IMR-90 (cell line): ENCODE data around the gene ATP5ME. TPM values are rescaled to one million over a fixed set of nuclear protein-coding genes. Genes with fewer than 3 reads are reported as not detected.

Source experiments
- ATAC-seq: fragments of 200-7000 bp; cut with Tn5 transposase; 2 replicates; pipeline ENCODE4 v1.9.1; 2020; ENCODE audit warnings: low read depth, mild to moderate bottlenecking, moderate library complexity
- BruUV-seq: library from RNA; stranded (reverse); fragments of 400-500 nt; replicated peaks from 2 replicates; lab custom pipeline; 2021; lab: Mats Ljungman, UMichigan
- CTCF ChIA-PET: fragments of 300-600 bp; formaldehyde crosslinking; extraction: SDS; loops from one replicate; lab custom pipeline; 2021; ENCODE audit warnings: antibody characterized with exemption; lab: Yijun Ruan, JAX
- POLR2A ChIA-PET: fragments of 300-600 bp; sonication (Branson Sonifier 250); formaldehyde crosslinking; loops from one replicate; lab custom pipeline; 2022; ENCODE audit warnings: antibody characterized with exemption; ENCODE audit not compliant: unreplicated experiment; lab: Charles Lee
- DNase-seq: peaks from one replicate; pipeline ENCODE4 v3.0.0; 2013
- H2AFZ ChIP-seq: replicated peaks from 2 replicates; pipeline ENCODE3; 2013; ENCODE audit warnings: low read length, mild to moderate bottlenecking; ENCODE audit not compliant: poor library complexity
- H2AK5ac ChIP-seq: 2 replicates; pipeline ENCODE4 v1.6.1; 2013; ENCODE audit warnings: low read depth, low read length, inconsistent platforms
- H2AK9ac ChIP-seq: replicated peaks from 2 replicates; pipeline ENCODE3; 2013; ENCODE audit warnings: mild to moderate bottlenecking, low read depth, low read length, moderate library complexity; ENCODE audit not compliant: poor library complexity
- H2BK120ac ChIP-seq: 2 replicates; pipeline ENCODE4 v1.6.1; 2013; ENCODE audit warnings: low read depth, low read length, inconsistent platforms
- H2BK15ac ChIP-seq: 3 replicates; pipeline ENCODE4 v1.6.1; 2013; ENCODE audit warnings: low read depth, low read length, inconsistent platforms
- H2BK20ac ChIP-seq: 2 replicates; pipeline ENCODE4 v1.6.1; 2013; ENCODE audit warnings: low read depth, mild to moderate bottlenecking, inconsistent platforms, low read length, moderate library complexity
- H2BK5ac ChIP-seq: 2 replicates; pipeline ENCODE4 v1.6.1; 2013; ENCODE audit warnings: mild to moderate bottlenecking, low read depth, low read length, inconsistent platforms; ENCODE audit not compliant: poor library complexity, severe bottlenecking
- H3K14ac ChIP-seq: replicated peaks from 2 replicates; pipeline ENCODE4 v1.6.1; 2013; ENCODE audit warnings: low read depth, low read length, inconsistent platforms
- H3K18ac ChIP-seq: 2 replicates; pipeline ENCODE4 v1.6.1; 2013; ENCODE audit warnings: low read depth, low read length, control low read depth
- H3K23ac ChIP-seq: 2 replicates; pipeline ENCODE4 v1.6.1; 2013; ENCODE audit warnings: low read depth, low read length, inconsistent platforms
- H3K27ac ChIP-seq: 2 replicates; pipeline ENCODE4 v1.5.1; 2013; ENCODE audit warnings: mild to moderate bottlenecking, control low read depth, low read length; ENCODE audit not compliant: insufficient read depth
- H3K27me3 ChIP-seq: 2 replicates; pipeline ENCODE4 v1.6.1; 2013; ENCODE audit warnings: low read length; ENCODE audit not compliant: control insufficient read depth, insufficient read depth
- H3K36me3 ChIP-seq: 2 replicates; pipeline ENCODE4 v1.6.1; 2013; ENCODE audit warnings: low read length, mixed read lengths; ENCODE audit not compliant: control insufficient read depth, insufficient read depth
- H3K4ac ChIP-seq: 2 replicates; pipeline ENCODE4 v1.6.1; 2013; ENCODE audit warnings: low read depth, low read length, inconsistent platforms
- H3K4me1 ChIP-seq: 2 replicates; pipeline ENCODE4 v1.6.1; 2013; ENCODE audit warnings: low read length, mixed read lengths; ENCODE audit not compliant: control insufficient read depth, insufficient read depth
- H3K4me2 ChIP-seq: 2 replicates; pipeline ENCODE4 v1.6.1; 2013; ENCODE audit warnings: low read depth, mild to moderate bottlenecking, control low read depth, low read length, moderate library complexity
- H3K4me3 ChIP-seq: 2 replicates; pipeline ENCODE4 v1.5.1; 2013; ENCODE audit warnings: low read depth, mild to moderate bottlenecking, control low read depth, low read length, moderate library complexity; ENCODE audit not compliant: insufficient read depth
- H3K56ac ChIP-seq: 2 replicates; pipeline ENCODE4 v1.6.1; 2013; ENCODE audit warnings: low read length, inconsistent platforms; ENCODE audit not compliant: insufficient read depth; ENCODE audit errors: extremely low read depth
- H3K79me1 ChIP-seq, 2 experiments: 2 replicates each; pipeline ENCODE4 v1.6.1; 2013; ENCODE audit warnings: low read length in 2 of 2, inconsistent platforms in 1 of 2, low read depth in 1 of 2
- H3K9ac ChIP-seq: 2 replicates; pipeline ENCODE4 v1.6.1; 2013; ENCODE audit warnings: low read depth, low read length, control low read depth
- H3K9me1 ChIP-seq: 2 replicates; pipeline ENCODE4 v1.6.1; 2013; ENCODE audit warnings: low read length, inconsistent platforms; ENCODE audit not compliant: insufficient read depth
- H3K9me3 ChIP-seq: 2 replicates; pipeline ENCODE4 v1.6.1; 2013; ENCODE audit warnings: low read length; ENCODE audit not compliant: control insufficient read depth, insufficient read depth
- H4K20me1 ChIP-seq: 2 replicates; pipeline ENCODE4 v1.6.1; 2013; ENCODE audit warnings: low read length, inconsistent platforms; ENCODE audit not compliant: insufficient read depth
- H4K5ac ChIP-seq: 2 replicates; pipeline ENCODE4 v1.6.1; 2013; ENCODE audit warnings: mild to moderate bottlenecking, low read depth, low read length, control low read depth
- H4K8ac ChIP-seq, 2 experiments: 2 replicates each; pipeline ENCODE4 v1.6.1; 2013; ENCODE audit warnings: low read depth in 2 of 2, low read length in 2 of 2, control low read depth in 1 of 2, inconsistent platforms in 1 of 2
- H4K91ac ChIP-seq: 2 replicates; pipeline ENCODE4 v1.6.1; 2013; ENCODE audit warnings: low read depth, low read length, inconsistent platforms; ENCODE audit not compliant: insufficient read depth
- CEBPB ChIP-seq: IDR thresholded peaks from 2 replicates; pipeline ENCODE4 v1.6.1; 2012; ENCODE audit warnings: low read depth, low read length, improper control_type of control experiment
- CHD1 ChIP-seq: IDR thresholded peaks from 2 replicates; pipeline ENCODE4 v1.6.1; 2012; ENCODE audit warnings: low read depth, low read length, improper control_type of control experiment
- RFX5 ChIP-seq: IDR thresholded peaks from 2 replicates; pipeline ENCODE4 v1.8.0; 2012; ENCODE audit warnings: low read depth, mild to moderate bottlenecking, low read length, moderate library complexity
- WGBS, 2 experiments: methylation state at CpG; one replicate each; pipeline versions ENCODE4 v1.1.5 to v1.1.7; 2013; ENCODE audit warnings: missing lambda C conversion rate in 2 of 2; ENCODE audit not compliant: insufficient read length in 1 of 2; ENCODE audit errors: extremely low coverage in 2 of 2; 5-methylcytosine and 5-hydroxymethylcytosine counted together
- dilution Hi-C: fragments of 300-500 bp; cut with HindIII; formaldehyde crosslinking; loops from one replicate; pipeline ENCODE4 v1.14.3; 2018; ENCODE audit warnings: low sequenced_read_pairs; ENCODE audit not compliant: unreplicated experiment
- in situ Hi-C: fragments of 300-500 bp; cut with MboI; formaldehyde crosslinking; loops from 3 replicates; pipeline ENCODE4 v1.14.3; 2019; ENCODE audit warnings: low sequenced_read_pairs, inconsistent platforms, mixed read lengths
- intact Hi-C: fragments of 100-400 bp; cut with micrococcal nuclease; formaldehyde crosslinking; loops from 2 replicates; pipeline ENCODE4 v1.10.0; 2022
- polyA plus RNA-seq, 3 experiments: library from polyadenylated mRNA; depleted of rRNA; stranded (reverse); fragments of >200 nt; gene quantifications; 2 replicates each; pipeline ENCODE4 v1.2.3, GENCODE V29; 2012; ENCODE audit warnings: low replicate concordance in 1 of 3
- total RNA-seq: library from RNA; depleted of rRNA; stranded (reverse); fragments of >200 nt; gene quantifications from 2 replicates; pipeline ENCODE4 v1.2.3, GENCODE V29; 2012
- TF ChIP-seq, protein P1 (sequence below): fragments of 150-350 bp; IDR thresholded peaks from 2 replicates; pipeline ENCODE4 v1.6.1; 2016; ENCODE audit warnings: low read depth, mild to moderate bottlenecking, low read length, moderate library complexity, borderline replicate concordance

Gene ATP5ME
- total and polyA plus RNA-seq, 2 of the 4 experiments (the other 2 are of a cell fraction) = 39.3 to 603 TPM

DNA sequence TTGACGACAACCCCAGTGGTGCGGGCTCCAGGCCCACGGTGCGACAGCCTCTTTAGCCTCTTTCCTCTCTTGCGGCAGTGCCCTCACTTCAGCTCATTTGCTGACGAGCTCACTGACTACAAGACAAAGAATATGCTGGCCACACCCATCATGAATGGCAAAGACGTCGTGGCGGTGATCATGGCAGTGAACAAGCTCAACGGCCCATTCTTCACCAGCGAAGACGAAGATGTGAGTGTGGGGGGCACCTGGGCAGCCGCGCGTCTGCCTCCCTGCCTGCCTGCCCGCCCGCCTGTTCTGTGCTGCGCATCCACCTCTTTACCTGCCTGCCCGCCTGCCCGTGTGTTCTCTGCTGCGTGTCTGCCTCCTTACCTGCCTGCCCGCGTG is 39.5 kb downstream of the ATP5ME start:
- CTCF ChIA-PET = no interaction called here
- BruUV-seq = no TSS peak
- no peak overlapping the region for H3K27ac ChIP-seq
- no peak overlapping the region for H3K4ac ChIP-seq
- H2BK120ac ChIP-seq = no peak overlapping the region
- H3K79me1 ChIP-seq = no peaks in the 10 kb centered on the region
- H2AK9ac ChIP-seq = no peak overlapping the region
- dilution Hi-C loops = no loop called here
- H3K9me1 ChIP-seq = no peaks in the 10 kb centered on the region
- no peaks in the 10 kb centered on the region for H4K20me1 ChIP-seq
- H3K4me2 ChIP-seq = no peak overlapping the region
- H3K36me3 ChIP-seq = no peaks in the 10 kb centered on the region
- H3K18ac ChIP-seq = no peak overlapping the region
- H2AFZ ChIP-seq = no peak overlapping the region
- H3K4me3 ChIP-seq = no peak overlapping the region
- peaks cover 23% of the 10 kb centered on the region for H3K9me3 ChIP-seq
- H2BK20ac ChIP-seq = no peak overlapping the region
- no peak overlapping the region for H4K91ac ChIP-seq
- no peaks in the 10 kb centered on the region for H3K4me1 ChIP-seq
- no peaks in the 10 kb centered on the region for H3K27me3 ChIP-seq
- intact Hi-C loops = no loop called here
- in situ Hi-C loops = no loop called here
- no peak for ATAC-seq
- no peak for TF ChIP-seq CEBPB
- TF ChIP-seq, protein P1, sequence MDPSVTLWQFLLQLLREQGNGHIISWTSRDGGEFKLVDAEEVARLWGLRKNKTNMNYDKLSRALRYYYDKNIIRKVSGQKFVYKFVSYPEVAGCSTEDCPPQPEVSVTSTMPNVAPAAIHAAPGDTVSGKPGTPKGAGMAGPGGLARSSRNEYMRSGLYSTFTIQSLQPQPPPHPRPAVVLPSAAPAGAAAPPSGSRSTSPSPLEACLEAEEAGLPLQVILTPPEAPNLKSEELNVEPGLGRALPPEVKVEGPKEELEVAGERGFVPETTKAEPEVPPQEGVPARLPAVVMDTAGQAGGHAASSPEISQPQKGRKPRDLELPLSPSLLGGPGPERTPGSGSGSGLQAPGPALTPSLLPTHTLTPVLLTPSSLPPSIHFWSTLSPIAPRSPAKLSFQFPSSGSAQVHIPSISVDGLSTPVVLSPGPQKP = no peak
- TF ChIP-seq CHD1 = no peak
- no peak for TF ChIP-seq RFX5
- POLR2A ChIA-PET = no interaction called here
- H3K14ac ChIP-seq = no peak overlapping the region
- no peak overlapping the region for H2BK5ac ChIP-seq
- H2AK5ac ChIP-seq = no peak overlapping the region
- no peak overlapping the region for H2BK15ac ChIP-seq
- H4K5ac ChIP-seq = no peak overlapping the region
- H4K8ac ChIP-seq = no peak overlapping the region
- WGBS, 2 experiments = 67% methylated on average over 3 of the region's 23 CpGs; no CpG with 5 or more reads in 1 of the 2 experiments
- DNase-seq = no peak
- no peak overlapping the region for H3K23ac ChIP-seq
- no peak overlapping the region for H3K9ac ChIP-seq
- no peak overlapping the region for H3K56ac ChIP-seq
